ENCODE data around the gene EXOC6B.

Gene EXOC6B

GRCh38 chr2:72825257-72826155 is at the start of gene EXOC6B:
Gene EXOC6B (minus strand): TSS chr2:72826033.
- DNase-seq, result peak; percentile 93

- no peak for DNase-seq
Observed at GRCh38 chr2:72871880-72872279, 46.0 kb upstream of the EXOC6B start.

- DNase-seq, result no peak
Observed at GRCh38 chr2:72871060-72871459, 45.2 kb upstream of the EXOC6B start.

GRCh38 chr2:72864500-72864899 is 38.7 kb upstream of the EXOC6B start:
- DNase-seq, result no peak

- DNase-seq, result no peak
Observed at GRCh38 chr2:72863046-72863445, 37.2 kb upstream of the EXOC6B start.

GRCh38 chr2:72862239-72862988 is 36.6 kb upstream of the EXOC6B start:
- peak; percentile 99 for DNase-seq

GRCh38 chr2:72859831-72860262 is 34.0 kb upstream of the EXOC6B start:
- DNase-seq, result peak; percentile 65

GRCh38 chr2:72851333-72851732 is 25.5 kb upstream of the EXOC6B start:
- DNase-seq, result no peak

GRCh38 chr2:72849138-72849462 is 23.3 kb upstream of the EXOC6B start:
- DNase-seq, result no peak

GRCh38 chr2:72848436-72849137 is 22.8 kb upstream of the EXOC6B start:
- no peak for DNase-seq

GRCh38 chr2:72847534-72848315 is 21.9 kb upstream of the EXOC6B start:
- DNase-seq, result no peak

- no peak for DNase-seq
Observed at GRCh38 chr2:72846171-72847095, 20.6 kb upstream of the EXOC6B start.

GRCh38 chr2:72843301-72843700 is 17.5 kb upstream of the EXOC6B start:
- no peak for DNase-seq

- no peak for DNase-seq
Observed at GRCh38 chr2:72841462-72842125, 15.8 kb upstream of the EXOC6B start.

- DNase-seq, result no peak
Observed at GRCh38 chr2:72840066-72840465, 14.2 kb upstream of the EXOC6B start.

- no peak for DNase-seq
Observed at GRCh38 chr2:72837171-72837570, 11.3 kb upstream of the EXOC6B start.

GRCh38 chr2:72835403-72835802 is 9.6 kb upstream of the EXOC6B start:
- DNase-seq, result no peak

- no peak for DNase-seq
Observed at GRCh38 chr2:72834596-72834995, 8.8 kb upstream of the EXOC6B start.

- no peak for DNase-seq
Observed at GRCh38 chr2:72833084-72833714, 7.4 kb upstream of the EXOC6B start.

- no peak for DNase-seq
Observed at GRCh38 chr2:72830273-72830672, 4.4 kb upstream of the EXOC6B start.
